BE2C (cell line): ENCODE results near the gene OR52B6.
"Not testable (repeated sequence)": the region's sequence is repeated elsewhere in the genome, so short reads cannot be mapped to it uniquely, and the experiment has no call there.

Experiments
- DNase-seq: peaks from one replicate; pipeline ENCODE4 v3.0.0-alpha.2; 2020
- H3K27me3 ChIP-seq: fragments of 250-450 bp; sonication (Bioruptor Pico); 2 replicates; pipeline ENCODE4 v1.5.1; 2020; ENCODE audit warnings: mild to moderate bottlenecking
- H3K36me3 ChIP-seq: fragments of 250-450 bp; sonication (Bioruptor Pico); 2 replicates; pipeline ENCODE4 v1.5.1; 2020; ENCODE audit warnings: mild to moderate bottlenecking
- H3K4me1 ChIP-seq: fragments of 250-450 bp; sonication (Bioruptor Pico); 2 replicates; pipeline ENCODE4 v1.5.1; 2020
- H3K4me3 ChIP-seq: 2 replicates; pipeline ENCODE4 v1.5.1; 2011; ENCODE audit warnings: low read depth, low read length
- H3K9me3 ChIP-seq: fragments of 250-450 bp; sonication (Bioruptor Pico); 2 replicates; pipeline ENCODE4 v1.5.1; 2020
- TF ChIP-seq, protein P1 (sequence below): IDR thresholded peaks from 2 replicates; pipeline ENCODE4 v1.5.1; 2012; ENCODE audit warnings: mild to moderate bottlenecking, low read depth, low read length

Gene OR52B6

DNA sequence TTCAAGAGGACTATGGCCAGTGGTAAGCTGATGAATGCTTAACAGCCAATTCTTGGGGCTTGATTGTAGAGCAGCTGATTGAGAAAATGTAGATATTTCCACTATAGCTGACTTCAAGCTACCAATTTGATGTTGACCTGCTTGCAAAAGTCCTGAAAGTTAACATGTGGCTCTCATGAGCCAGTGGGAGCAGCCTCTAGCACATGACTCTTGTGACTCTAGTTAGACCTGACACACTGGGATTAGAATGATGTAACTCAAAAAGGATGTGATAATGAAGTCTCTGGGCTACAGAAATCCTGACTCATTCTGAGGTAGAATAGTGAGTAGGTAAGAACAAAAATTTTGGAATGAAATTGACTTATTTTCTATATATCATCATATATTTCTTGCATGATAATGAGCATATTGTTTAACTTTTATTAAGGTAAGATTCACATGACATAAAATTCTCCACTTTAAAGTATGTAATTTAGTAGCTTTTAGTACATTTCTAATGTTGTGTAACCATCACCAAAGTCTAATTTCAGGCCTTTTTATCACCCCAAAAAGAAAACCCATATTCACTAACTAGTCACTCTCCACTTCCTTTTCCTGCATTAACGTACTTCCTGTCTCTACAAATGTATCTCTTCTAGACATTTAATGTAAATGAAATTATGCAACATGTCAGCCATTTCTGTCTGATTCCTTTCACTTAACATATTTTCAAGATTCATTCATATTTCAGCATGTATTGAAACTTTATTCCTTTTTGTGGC, 16.2 kb upstream of the OR52B6 start:
- Histone ChIP-seq H3K27me3 (no peaks in the 10 kb centered on the region), H3K36me3 (no peaks in the 10 kb centered on the region), H3K4me1 (no peaks in the 10 kb centered on the region), H3K9me3 (no peaks in the 10 kb centered on the region), H3K4me3 (no peak overlapping the region)
- DNase-seq, result no peak
- TF ChIP-seq, protein P1, sequence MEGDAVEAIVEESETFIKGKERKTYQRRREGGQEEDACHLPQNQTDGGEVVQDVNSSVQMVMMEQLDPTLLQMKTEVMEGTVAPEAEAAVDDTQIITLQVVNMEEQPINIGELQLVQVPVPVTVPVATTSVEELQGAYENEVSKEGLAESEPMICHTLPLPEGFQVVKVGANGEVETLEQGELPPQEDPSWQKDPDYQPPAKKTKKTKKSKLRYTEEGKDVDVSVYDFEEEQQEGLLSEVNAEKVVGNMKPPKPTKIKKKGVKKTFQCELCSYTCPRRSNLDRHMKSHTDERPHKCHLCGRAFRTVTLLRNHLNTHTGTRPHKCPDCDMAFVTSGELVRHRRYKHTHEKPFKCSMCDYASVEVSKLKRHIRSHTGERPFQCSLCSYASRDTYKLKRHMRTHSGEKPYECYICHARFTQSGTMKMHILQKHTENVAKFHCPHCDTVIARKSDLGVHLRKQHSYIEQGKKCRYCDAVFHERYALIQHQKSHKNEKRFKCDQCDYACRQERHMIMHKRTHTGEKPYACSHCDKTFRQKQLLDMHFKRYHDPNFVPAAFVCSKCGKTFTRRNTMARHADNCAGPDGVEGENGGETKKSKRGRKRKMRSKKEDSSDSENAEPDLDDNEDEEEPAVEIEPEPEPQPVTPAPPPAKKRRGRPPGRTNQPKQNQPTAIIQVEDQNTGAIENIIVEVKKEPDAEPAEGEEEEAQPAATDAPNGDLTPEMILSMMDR, result no peak

DNA sequence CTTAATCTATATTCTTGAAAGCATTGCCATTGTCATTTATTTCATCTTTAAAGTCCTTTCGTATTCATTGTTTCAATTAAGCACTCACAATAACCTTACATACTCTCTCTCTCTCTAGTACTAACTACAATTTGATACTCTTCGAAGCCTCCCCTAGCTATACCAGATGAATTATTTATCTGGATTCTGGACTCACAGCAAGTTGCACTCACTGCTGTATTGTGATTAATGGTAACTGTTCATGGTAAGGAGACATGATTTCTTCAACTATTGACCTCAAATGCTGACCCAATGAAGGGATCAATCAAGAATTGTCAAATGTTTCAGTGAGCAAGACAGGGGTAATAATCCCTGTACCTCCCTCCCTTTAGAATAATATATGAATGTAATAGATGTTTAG, 6.0 kb upstream of the OR52B6 start:
- H3K9me3 ChIP-seq, result no peaks in the 10 kb centered on the region
- TF ChIP-seq, protein P1, result no peak
- H3K27me3 ChIP-seq, result no peaks in the 10 kb centered on the region
- H3K4me3 ChIP-seq, result no peak overlapping the region
- no peaks in the 10 kb centered on the region for H3K4me1 ChIP-seq
- H3K36me3 ChIP-seq, result no peaks in the 10 kb centered on the region
- DNase-seq, result no peak

DNA sequence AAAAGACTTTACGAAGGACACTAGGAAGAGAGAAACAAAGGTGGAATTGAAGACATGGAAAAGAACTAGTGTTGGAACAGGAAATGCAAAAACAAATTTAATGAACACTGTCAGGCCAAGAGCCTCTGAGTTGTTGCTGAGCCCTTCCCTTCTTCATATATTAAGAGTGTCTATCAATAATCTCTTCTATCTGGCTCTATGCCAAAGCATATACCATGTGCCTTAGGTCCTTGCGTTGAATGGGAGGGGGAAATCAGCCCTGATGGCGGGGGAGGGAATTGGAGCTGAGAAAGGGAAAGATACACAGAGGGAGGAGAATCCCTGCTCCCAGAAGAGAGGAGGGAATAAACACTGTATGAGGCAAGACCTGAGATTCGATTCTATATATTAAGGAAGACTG, 5.5 kb upstream of the OR52B6 start:
- DNase-seq, result no peak
- no peaks in the 10 kb centered on the region for H3K27me3 ChIP-seq
- no peaks in the 10 kb centered on the region for H3K36me3 ChIP-seq
- H3K4me1 ChIP-seq, result no peaks in the 10 kb centered on the region
- TF ChIP-seq, protein P1, result no peak
- no peaks in the 10 kb centered on the region for H3K9me3 ChIP-seq
- no peak overlapping the region for H3K4me3 ChIP-seq

DNA sequence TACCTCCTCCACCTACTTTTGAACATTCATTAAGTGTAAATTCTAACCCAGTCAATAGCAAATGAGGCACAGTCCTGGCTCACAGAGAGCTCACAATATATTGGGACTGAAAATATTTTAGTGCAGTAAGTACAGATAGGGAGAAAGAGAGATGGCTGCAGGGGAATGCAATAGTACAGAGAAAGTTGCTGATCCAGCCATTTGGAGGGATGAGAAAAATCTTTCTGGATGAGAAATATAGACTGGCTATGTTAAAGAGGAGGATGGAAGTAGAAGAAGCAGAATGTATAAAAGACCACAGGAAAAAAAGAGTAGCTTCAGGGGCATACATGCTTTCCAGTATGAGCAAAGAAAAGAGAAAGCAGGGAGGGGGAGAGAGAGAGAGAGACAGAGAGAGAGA, 3.6 kb upstream of the OR52B6 start:
- Histone ChIP-seq H3K4me1 (no peaks in the 10 kb centered on the region), H3K4me3 (no peak overlapping the region)

DNA sequence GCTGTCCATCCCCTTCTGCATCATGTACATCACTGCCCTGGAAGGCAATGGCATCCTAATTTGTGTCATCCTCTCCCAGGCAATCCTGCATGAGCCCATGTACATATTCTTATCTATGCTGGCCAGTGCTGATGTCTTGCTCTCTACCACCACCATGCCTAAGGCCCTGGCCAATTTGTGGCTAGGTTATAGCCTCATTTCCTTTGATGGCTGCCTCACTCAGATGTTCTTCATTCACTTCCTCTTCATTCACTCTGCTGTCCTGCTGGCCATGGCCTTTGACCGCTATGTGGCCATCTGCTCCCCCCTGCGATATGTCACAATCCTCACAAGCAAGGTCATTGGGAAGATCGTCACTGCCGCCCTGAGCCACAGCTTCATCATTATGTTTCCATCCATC, 337 bp downstream of the OR52B6 start:
- TF ChIP-seq, protein P1, result no peak
- no peaks in the 10 kb centered on the region for H3K27me3 ChIP-seq

More for the DNA sequence above, 3.6 kb upstream of the OR52B6 start:
- no peak for DNase-seq
- TF ChIP-seq, protein P1, result no peak
- no peaks in the 10 kb centered on the region for H3K36me3 ChIP-seq
- no peaks in the 10 kb centered on the region for H3K27me3 ChIP-seq
- no peaks in the 10 kb centered on the region for H3K9me3 ChIP-seq

DNA sequence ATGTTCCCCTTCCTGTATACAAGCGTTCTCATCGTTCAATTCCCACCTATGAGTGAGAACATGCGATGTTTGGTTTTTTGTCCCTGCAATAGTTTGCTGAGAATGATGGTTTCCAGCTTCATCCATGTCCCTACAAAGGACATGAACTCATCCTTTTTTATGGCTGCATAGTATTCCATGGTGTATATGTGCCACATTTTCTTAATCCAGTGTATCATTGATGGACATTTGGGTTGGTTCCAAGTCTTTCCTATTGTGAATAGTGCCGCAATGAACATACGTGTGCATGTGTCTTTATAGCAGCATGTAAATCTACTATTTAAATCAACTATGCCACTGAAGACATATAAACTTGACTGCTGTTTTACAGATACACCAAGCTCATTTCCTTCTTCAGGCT, 3.8 kb downstream of the OR52B6 start:
- not testable (repeated sequence) for H3K9me3 ChIP-seq, H3K4me3 ChIP-seq, H3K36me3 ChIP-seq, DNase-seq, H3K27me3 ChIP-seq, H3K4me1 ChIP-seq

More for the DNA sequence above, 337 bp downstream of the OR52B6 start:
- Histone ChIP-seq H3K9me3 (no peaks in the 10 kb centered on the region), H3K4me3 (no peak overlapping the region), H3K36me3 (no peaks in the 10 kb centered on the region), H3K4me1 (no peaks in the 10 kb centered on the region)
- DNase-seq, result no peak

DNA sequence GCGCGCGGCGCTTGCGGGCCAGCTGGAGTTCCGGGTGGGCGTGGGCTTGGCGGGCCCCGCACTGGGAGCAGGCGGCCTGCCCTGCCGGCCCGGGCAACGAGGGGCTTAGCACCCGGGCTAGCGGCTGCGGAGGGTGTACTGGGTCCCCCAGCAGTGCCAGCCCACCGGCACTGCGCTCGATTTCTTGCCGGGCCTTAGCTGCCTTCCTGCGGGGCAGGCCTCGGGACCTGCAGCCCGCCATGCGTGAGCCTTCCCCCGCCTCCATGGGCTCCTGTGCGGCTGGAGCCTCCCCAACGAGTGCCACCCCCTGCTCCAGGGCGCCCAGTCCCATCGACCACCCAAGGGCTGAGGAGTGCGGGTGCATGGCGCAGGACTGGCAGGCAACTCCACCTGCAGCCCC, 9.2 kb downstream of the OR52B6 start:
- DNase-seq, H3K4me1 ChIP-seq, H3K27me3 ChIP-seq, H3K9me3 ChIP-seq, H3K36me3 ChIP-seq, H3K4me3 ChIP-seq: not testable (repeated sequence)
